Right lobe of liver (tissue), 4 donors: Measurements from ENCODE around the gene KCTD10.

Experiments used
- POLR2A ChIP-seq: fragments of 450-650 bp; IDR thresholded peaks from one replicate; pipeline ENCODE4 v1.6.1; 2017; ENCODE audit warnings: antibody characterized with exemption, mild to moderate bottlenecking
- TF ChIP-seq, protein P1 (sequence below), 4 donors: fragments of 200-600 bp in 3 of 4; fragments of 450-650 bp in 1 of 4; IDR thresholded peaks; one replicate each; pipeline versions ENCODE4 v1.5.1 to v1.8.0; 2016 to 2022; ENCODE audit warnings: antibody characterized with exemption in 4 of 4, mild to moderate bottlenecking in 2 of 4
- donor health status: DM: no; HTN: no; CAD: no.
- donor health status: DM: no; HTN: no; CAD: no.
- donor health status: DM: no; HTN: yes; CAD: no.

DNA sequence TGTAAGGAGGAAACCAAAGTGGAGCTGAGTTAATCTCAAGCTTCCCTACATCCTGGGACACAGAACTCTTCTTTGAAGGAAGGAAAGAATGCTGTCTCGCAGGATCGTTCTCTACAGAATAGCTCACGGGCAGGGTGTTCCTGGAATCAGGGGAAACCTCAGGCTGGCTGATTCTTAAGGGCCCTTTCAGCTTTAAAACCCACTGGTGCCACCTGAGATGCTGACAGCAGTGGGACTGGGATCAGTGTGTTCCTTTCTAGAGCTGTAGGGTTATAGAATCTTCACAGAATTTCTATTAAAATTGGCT is 48.1 kb upstream of the KCTD10 start:
- TF ChIP-seq, protein P1, sequence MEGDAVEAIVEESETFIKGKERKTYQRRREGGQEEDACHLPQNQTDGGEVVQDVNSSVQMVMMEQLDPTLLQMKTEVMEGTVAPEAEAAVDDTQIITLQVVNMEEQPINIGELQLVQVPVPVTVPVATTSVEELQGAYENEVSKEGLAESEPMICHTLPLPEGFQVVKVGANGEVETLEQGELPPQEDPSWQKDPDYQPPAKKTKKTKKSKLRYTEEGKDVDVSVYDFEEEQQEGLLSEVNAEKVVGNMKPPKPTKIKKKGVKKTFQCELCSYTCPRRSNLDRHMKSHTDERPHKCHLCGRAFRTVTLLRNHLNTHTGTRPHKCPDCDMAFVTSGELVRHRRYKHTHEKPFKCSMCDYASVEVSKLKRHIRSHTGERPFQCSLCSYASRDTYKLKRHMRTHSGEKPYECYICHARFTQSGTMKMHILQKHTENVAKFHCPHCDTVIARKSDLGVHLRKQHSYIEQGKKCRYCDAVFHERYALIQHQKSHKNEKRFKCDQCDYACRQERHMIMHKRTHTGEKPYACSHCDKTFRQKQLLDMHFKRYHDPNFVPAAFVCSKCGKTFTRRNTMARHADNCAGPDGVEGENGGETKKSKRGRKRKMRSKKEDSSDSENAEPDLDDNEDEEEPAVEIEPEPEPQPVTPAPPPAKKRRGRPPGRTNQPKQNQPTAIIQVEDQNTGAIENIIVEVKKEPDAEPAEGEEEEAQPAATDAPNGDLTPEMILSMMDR (IDR thresholded peaks at IDR 0.05) = no peak
- TF ChIP-seq POLR2A = no peak
